C4-2B (cell line): ENCODE measurements around the gene DHRS9.

ENCODE experiments used
- H3K27ac ChIP-seq: fragments of 450-650 bp; 2 replicates; pipeline ENCODE4 v1.5.1; 2017
- CTCF ChIP-seq: fragments of 450-650 bp; conservative IDR thresholded peaks from 2 replicates; pipeline ENCODE4 v1.5.1; 2017; ENCODE audit warnings: mild to moderate bottlenecking
- ZFX ChIP-seq: fragments of 450-650 bp; IDR thresholded peaks from 2 replicates; pipeline ENCODE4 v1.6.1; 2017

DHRS9 gene

GRCh38 chr2:169069341-169069740 lies at the start of gene DHRS9:
DHRS9 (plus strand) TSS chr2:169069563; CDS start chr2:169081582, 12,019 bp downstream.
- no peak within 1 kb of the TSS for H3K27ac ChIP-seq
- TF ChIP-seq ZFX (no peak), CTCF (no peak)

GRCh38 chr2:169023161-169023560 lies 46.2 kb upstream of the DHRS9 start:
- H3K27ac ChIP-seq: no peak overlapping the region
- no peak for TF ChIP-seq CTCF
- TF ChIP-seq ZFX: no peak

GRCh38 chr2:169026056-169026455 lies 43.3 kb upstream of the DHRS9 start:
- no peak overlapping the region for H3K27ac ChIP-seq
- TF ChIP-seq ZFX: no peak

- TF ChIP-seq CTCF (no peak), ZFX (no peak)
- H3K27ac ChIP-seq: no peak overlapping the region
Observed at GRCh38 chr2:169027234-169027633, 42.1 kb upstream of the DHRS9 start.

GRCh38 chr2:169029341-169029740 lies 40.0 kb upstream of the DHRS9 start:
- TF ChIP-seq CTCF: no peak
- TF ChIP-seq ZFX: no peak
- no peak overlapping the region for H3K27ac ChIP-seq

GRCh38 chr2:169031202-169031601 lies 38.2 kb upstream of the DHRS9 start, which contains the start of gene ABCB11:
ABCB11 (minus strand) TSS chr2:169031324; CDS start chr2:169018125, 13,199 bp downstream.
- no peak within 1 kb of the TSS for H3K27ac ChIP-seq
- TF ChIP-seq CTCF: no peak
- no peak for TF ChIP-seq ZFX

GRCh38 chr2:169034256-169034655 lies 35.1 kb upstream of the DHRS9 start:
- no peak overlapping the region for H3K27ac ChIP-seq
- no peak for TF ChIP-seq ZFX
- no peak for TF ChIP-seq CTCF

- no peak overlapping the region for H3K27ac ChIP-seq
- TF ChIP-seq ZFX: no peak
- TF ChIP-seq CTCF: no peak
Observed at GRCh38 chr2:169034984-169035544, 34.3 kb upstream of the DHRS9 start.
